Activated CD4-positive, alpha-beta T cell treated with anti-CD3 and anti-CD28 coated beads, Interleukin-2, amount 50 U/mL, for 48 hours (primary cell): ENCODE data around the gene EFHC2.

Experiments used
- DNase-seq, 2 experiments: peaks; one replicate each; pipeline ENCODE4 v3.0.0-alpha.2; 2020

Gene EFHC2

GRCh38 chrX:44343412-44344141 is at the start of gene EFHC2:
Gene EFHC2 (minus strand): TSS chrX:44343672. CDS start chrX:44343588, 84 bp downstream.
- peak; percentile 25 to 41 for DNase-seq

- DNase-seq: no peak
Observed at GRCh38 chrX:44392767-44393166, 49.3 kb upstream of the EFHC2 start.

- DNase-seq: no peak
Observed at GRCh38 chrX:44384688-44385338, 41.3 kb upstream of the EFHC2 start.

GRCh38 chrX:44382871-44383270 is 39.4 kb upstream of the EFHC2 start:
- no peak for DNase-seq

- no peak for DNase-seq
Observed at GRCh38 chrX:44352758-44353157, 9.3 kb upstream of the EFHC2 start.

GRCh38 chrX:44349561-44349960 is 6.1 kb upstream of the EFHC2 start:
- DNase-seq: no peak

- DNase-seq: no peak
Observed at GRCh38 chrX:44344687-44345086, 1.2 kb upstream of the EFHC2 start.

GRCh38 chrX:44344194-44344593 is 722 bp upstream of the EFHC2 start:
- peak; percentile 46 to 56 for DNase-seq

GRCh38 chrX:44342866-44343265 is 606 bp downstream of the EFHC2 start:
- no peak for DNase-seq

- no peak for DNase-seq
Observed at GRCh38 chrX:44338361-44338760, 5.1 kb downstream of the EFHC2 start.

- no peak for DNase-seq
Observed at GRCh38 chrX:44332437-44332836, 11.0 kb downstream of the EFHC2 start.

- DNase-seq: no peak
Observed at GRCh38 chrX:44330227-44330626, 13.2 kb downstream of the EFHC2 start.

GRCh38 chrX:44319550-44319949 is 23.9 kb downstream of the EFHC2 start:
- no peak for DNase-seq

GRCh38 chrX:44317181-44317580 is 26.3 kb downstream of the EFHC2 start:
- DNase-seq: no peak

GRCh38 chrX:44314808-44315207 is 28.7 kb downstream of the EFHC2 start:
- no peak for DNase-seq

- no peak for DNase-seq
Observed at GRCh38 chrX:44314259-44314734, 29.2 kb downstream of the EFHC2 start.

- DNase-seq: no peak
Observed at GRCh38 chrX:44312421-44312820, 31.1 kb downstream of the EFHC2 start.

- DNase-seq: no peak
Observed at GRCh38 chrX:44310227-44310626, 33.2 kb downstream of the EFHC2 start.

GRCh38 chrX:44308869-44309268 is 34.6 kb downstream of the EFHC2 start:
- no peak for DNase-seq

- DNase-seq: no peak
Observed at GRCh38 chrX:44306356-44306755, 37.1 kb downstream of the EFHC2 start.

- DNase-seq: no peak
Observed at GRCh38 chrX:44305921-44306320, 37.6 kb downstream of the EFHC2 start.

GRCh38 chrX:44303119-44303518 is 40.4 kb downstream of the EFHC2 start:
- no peak for DNase-seq

GRCh38 chrX:44299177-44299576 is 44.3 kb downstream of the EFHC2 start:
- DNase-seq: no peak

GRCh38 chrX:44291468-44292092 is 51.9 kb downstream of the EFHC2 start:
- no peak for DNase-seq
